Liver (tissue), 3 donors: ENCODE data around the gene MSRB2.

Experiments used
- EGR1 ChIP-seq, 2 donors: IDR thresholded peaks; 2 replicates each; pipeline ENCODE4 v1.6.1; 2016 to 2018; ENCODE audit warnings: antibody characterized with exemption in 2 of 2, low read depth in 2 of 2
- GABPA ChIP-seq, 2 donors: IDR thresholded peaks in 1 of 2; conservative IDR thresholded peaks in 1 of 2; 2 replicates each; pipeline ENCODE4 v1.6.1; 2016; ENCODE audit warnings: antibody characterized with exemption in 2 of 2, mild to moderate bottlenecking in 1 of 2, moderate library complexity in 1 of 2
- RAD21 ChIP-seq, 2 donors: IDR thresholded peaks; 2 replicates each; pipeline ENCODE4 v1.6.1; 2016; ENCODE audit warnings: antibody characterized with exemption in 2 of 2, mild to moderate bottlenecking in 2 of 2
- YY1 ChIP-seq: IDR thresholded peaks from 2 replicates; pipeline ENCODE4 v1.6.1; 2016; ENCODE audit warnings: antibody characterized with exemption, mild to moderate bottlenecking
- TF ChIP-seq, protein P1 (sequence below): IDR thresholded peaks from 2 replicates; pipeline ENCODE4 v1.6.1; 2016; ENCODE audit warnings: antibody characterized with exemption
- TF ChIP-seq, protein P2 (sequence below): fragments of 150-350 bp; IDR thresholded peaks from 2 replicates; pipeline ENCODE4 v1.5.1; 2017; ENCODE audit warnings: improper control_type of control experiment, low read depth, low read length; ENCODE audit not compliant: missing input control
- TF ChIP-seq, protein P3 (sequence below): IDR thresholded peaks from 2 replicates; pipeline ENCODE4 v1.6.1; 2016; ENCODE audit warnings: antibody characterized with exemption
- TF ChIP-seq, protein P4 (sequence below): IDR thresholded peaks from 2 replicates; pipeline ENCODE4 v1.6.1; 2016; ENCODE audit warnings: antibody characterized with exemption, mild to moderate bottlenecking
- donor health status: healthy.
- donor health status: healthy.

DNA sequence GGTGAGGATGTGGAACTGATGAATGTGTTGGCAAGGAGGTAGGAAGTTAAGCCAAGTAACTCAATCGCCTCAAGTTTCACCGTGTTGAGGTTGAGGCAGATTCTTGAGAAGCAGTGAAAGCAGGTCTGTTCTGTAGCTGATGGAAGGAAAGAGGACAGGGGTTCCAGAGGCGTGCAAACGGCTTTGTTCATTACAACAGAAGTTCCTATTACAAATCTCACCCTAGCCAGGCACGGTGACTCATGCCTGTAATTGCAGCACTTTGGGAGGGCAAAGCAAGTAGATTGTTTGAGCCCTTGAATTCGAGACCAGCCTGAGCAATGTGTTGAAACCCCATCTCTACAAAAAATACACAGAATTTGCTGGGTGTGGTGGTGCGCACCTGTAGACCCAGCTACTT, 59.8 kb downstream of the MSRB2 start:
- TF ChIP-seq, protein P1, sequence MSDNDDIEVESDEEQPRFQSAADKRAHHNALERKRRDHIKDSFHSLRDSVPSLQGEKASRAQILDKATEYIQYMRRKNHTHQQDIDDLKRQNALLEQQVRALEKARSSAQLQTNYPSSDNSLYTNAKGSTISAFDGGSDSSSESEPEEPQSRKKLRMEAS = no peak
- TF ChIP-seq, protein P2, sequence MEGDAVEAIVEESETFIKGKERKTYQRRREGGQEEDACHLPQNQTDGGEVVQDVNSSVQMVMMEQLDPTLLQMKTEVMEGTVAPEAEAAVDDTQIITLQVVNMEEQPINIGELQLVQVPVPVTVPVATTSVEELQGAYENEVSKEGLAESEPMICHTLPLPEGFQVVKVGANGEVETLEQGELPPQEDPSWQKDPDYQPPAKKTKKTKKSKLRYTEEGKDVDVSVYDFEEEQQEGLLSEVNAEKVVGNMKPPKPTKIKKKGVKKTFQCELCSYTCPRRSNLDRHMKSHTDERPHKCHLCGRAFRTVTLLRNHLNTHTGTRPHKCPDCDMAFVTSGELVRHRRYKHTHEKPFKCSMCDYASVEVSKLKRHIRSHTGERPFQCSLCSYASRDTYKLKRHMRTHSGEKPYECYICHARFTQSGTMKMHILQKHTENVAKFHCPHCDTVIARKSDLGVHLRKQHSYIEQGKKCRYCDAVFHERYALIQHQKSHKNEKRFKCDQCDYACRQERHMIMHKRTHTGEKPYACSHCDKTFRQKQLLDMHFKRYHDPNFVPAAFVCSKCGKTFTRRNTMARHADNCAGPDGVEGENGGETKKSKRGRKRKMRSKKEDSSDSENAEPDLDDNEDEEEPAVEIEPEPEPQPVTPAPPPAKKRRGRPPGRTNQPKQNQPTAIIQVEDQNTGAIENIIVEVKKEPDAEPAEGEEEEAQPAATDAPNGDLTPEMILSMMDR = no peak
- TF ChIP-seq, protein P3, sequence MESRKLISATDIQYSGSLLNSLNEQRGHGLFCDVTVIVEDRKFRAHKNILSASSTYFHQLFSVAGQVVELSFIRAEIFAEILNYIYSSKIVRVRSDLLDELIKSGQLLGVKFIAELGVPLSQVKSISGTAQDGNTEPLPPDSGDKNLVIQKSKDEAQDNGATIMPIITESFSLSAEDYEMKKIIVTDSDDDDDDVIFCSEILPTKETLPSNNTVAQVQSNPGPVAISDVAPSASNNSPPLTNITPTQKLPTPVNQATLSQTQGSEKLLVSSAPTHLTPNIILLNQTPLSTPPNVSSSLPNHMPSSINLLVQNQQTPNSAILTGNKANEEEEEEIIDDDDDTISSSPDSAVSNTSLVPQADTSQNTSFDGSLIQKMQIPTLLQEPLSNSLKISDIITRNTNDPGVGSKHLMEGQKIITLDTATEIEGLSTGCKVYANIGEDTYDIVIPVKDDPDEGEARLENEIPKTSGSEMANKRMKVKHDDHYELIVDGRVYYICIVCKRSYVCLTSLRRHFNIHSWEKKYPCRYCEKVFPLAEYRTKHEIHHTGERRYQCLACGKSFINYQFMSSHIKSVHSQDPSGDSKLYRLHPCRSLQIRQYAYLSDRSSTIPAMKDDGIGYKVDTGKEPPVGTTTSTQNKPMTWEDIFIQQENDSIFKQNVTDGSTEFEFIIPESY = no peak
- no peak for TF ChIP-seq EGR1 (IDR thresholded peaks at IDR 0.05; ENCODE audit: low read depth in 2 of 2)
- no peak for TF ChIP-seq RAD21 (IDR thresholded peaks at IDR 0.05)
- TF ChIP-seq, protein P4, sequence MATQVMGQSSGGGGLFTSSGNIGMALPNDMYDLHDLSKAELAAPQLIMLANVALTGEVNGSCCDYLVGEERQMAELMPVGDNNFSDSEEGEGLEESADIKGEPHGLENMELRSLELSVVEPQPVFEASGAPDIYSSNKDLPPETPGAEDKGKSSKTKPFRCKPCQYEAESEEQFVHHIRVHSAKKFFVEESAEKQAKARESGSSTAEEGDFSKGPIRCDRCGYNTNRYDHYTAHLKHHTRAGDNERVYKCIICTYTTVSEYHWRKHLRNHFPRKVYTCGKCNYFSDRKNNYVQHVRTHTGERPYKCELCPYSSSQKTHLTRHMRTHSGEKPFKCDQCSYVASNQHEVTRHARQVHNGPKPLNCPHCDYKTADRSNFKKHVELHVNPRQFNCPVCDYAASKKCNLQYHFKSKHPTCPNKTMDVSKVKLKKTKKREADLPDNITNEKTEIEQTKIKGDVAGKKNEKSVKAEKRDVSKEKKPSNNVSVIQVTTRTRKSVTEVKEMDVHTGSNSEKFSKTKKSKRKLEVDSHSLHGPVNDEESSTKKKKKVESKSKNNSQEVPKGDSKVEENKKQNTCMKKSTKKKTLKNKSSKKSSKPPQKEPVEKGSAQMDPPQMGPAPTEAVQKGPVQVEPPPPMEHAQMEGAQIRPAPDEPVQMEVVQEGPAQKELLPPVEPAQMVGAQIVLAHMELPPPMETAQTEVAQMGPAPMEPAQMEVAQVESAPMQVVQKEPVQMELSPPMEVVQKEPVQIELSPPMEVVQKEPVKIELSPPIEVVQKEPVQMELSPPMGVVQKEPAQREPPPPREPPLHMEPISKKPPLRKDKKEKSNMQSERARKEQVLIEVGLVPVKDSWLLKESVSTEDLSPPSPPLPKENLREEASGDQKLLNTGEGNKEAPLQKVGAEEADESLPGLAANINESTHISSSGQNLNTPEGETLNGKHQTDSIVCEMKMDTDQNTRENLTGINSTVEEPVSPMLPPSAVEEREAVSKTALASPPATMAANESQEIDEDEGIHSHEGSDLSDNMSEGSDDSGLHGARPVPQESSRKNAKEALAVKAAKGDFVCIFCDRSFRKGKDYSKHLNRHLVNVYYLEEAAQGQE = no peak
- TF ChIP-seq YY1 = no peak
- no peak for TF ChIP-seq GABPA (IDR thresholded peaks at IDR 0.05 in 1 of 2, conservative IDR thresholded peaks at IDR 0.05 in 1 of 2)
